SHP77 treated with DMSO at 0.1 percent for 48 hours (cell line): ENCODE measurements around the gene TYROBP.
A peak's percentile ranks its signal among the peaks of the same experiment; 100 is the strongest.
"Not testable (repeated sequence)": the region's sequence is repeated elsewhere in the genome, so short reads cannot be mapped to it uniquely, and the experiment has no call there.

Source experiments
- DNase-seq: peaks from one replicate; lab custom pipeline; 2025; lab: John Stamatoyannopoulos, UW

The TYROBP gene

GRCh38 chr19:35931874-35932202, 23.7 kb upstream of the TYROBP start:
- no peak for DNase-seq

GRCh38 chr19:35931161-35931873, 23.2 kb upstream of the TYROBP start:
- peak; percentile 93 for DNase-seq

- DNase-seq, result no peak
Observed at GRCh38 chr19:35929876-35930275, 21.8 kb upstream of the TYROBP start.

DNA sequence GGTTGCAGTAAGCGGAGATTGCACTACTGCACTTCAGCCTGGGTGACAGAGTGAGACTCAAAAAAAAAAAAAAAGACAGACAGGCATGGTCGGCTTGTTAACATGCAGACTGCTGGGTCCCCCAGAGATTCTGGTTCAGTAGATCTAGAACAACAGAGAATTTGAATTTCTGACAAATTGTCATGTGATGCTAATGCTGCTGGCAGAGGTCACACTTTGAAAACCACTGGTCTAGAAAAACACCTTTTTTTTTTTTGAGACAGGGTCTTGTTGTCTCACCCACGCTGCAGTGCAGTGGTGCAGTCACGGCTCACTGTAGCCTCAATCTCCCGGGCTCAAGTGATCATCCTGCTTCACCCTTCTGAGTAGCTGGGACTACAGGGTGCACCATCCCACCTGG, 20.4 kb upstream of the TYROBP start:
- DNase-seq, result no peak

DNA sequence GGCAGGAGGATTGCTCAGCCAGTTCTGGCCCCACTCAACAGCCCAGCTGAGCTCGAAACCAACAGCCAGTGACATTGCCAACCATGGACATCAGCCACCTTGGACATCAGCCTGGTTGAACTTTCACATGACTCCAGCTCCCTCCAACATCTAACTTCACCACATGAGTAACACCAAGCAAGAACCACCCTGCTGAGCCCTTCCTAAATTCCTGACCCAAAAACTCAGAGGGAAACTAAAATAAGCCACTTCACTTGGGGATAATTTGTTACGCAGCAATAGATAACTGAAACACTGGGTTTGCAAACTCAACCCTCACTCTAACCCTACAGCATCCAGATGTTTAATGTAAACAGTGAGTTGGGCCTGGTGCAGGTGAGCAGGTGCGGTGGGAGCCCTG, 17.4 kb upstream of the TYROBP start:
- DNase-seq, result no peak

GRCh38 chr19:35921012-35921411, 12.9 kb upstream of the TYROBP start:
- no peak for DNase-seq

DNA sequence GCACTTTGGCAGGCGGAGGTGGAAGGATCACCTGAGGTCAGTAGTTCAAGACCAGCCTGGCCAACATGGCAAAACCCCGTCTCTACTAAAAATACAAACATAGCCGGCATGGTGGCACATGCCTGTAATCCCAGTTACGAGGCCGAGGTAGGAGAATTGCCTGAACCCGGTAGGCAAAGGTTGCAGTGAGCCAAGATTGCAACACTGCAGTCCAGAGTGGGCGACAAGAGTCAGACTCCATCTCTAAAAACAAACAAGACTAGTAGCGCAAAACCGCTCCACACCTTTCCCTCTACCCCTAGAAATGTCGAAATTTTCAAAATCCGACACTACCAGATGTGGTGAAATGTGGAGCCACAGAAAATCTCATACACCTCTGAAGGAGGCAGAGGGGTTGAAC, 11.2 kb upstream of the TYROBP start:
- DNase-seq, result no peak

DNA sequence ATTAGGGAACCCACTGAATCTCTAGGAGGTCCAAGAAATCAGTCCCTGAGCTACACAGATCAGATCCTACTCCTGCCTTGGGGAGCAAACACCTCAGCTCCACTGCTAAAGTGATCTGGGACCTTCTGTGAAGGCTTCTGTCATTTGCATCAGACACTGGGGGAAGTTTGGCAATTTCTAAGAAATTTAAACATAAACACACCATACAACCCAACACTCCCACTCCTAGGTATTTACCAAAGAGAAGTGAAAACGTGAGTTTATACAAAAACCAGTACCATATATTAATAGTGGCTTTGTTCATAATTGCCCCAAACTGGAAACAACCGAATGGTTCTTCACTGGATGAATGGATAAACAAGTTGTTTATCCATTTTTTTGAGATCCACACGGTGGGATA, 7.3 kb upstream of the TYROBP start:
- no peak for DNase-seq

GRCh38 chr19:35913589-35913988, 5.5 kb upstream of the TYROBP start:
- DNase-seq, result no peak

- no peak for DNase-seq
Observed at GRCh38 chr19:35911790-35912189, 3.7 kb upstream of the TYROBP start.

DNA sequence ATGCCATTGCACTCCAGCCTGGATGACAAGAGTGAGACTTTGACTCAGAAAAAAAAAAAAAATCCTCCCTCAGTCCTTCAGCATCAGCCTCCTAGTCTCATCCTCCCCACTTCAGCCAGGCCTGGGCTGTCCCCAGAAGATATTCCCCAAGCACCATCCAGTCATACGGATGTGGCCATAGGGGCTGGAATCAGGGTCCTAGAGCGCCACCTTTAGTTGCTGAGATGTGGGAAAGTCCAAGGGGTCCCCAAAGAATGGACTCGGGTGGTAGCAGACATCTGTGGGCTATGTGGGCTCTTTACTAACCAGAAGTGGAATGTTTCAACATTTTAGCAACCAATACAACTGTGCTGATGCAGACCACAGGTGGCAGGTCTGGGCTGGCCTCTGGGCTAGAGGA, 3.1 kb upstream of the TYROBP start:
- DNase-seq, result no peak

GRCh38 chr19:35910355-35910754, 2.3 kb upstream of the TYROBP start:
- not testable (repeated sequence) for DNase-seq

- no peak for DNase-seq
Observed at GRCh38 chr19:35909684-35910035, 1.6 kb upstream of the TYROBP start.

GRCh38 chr19:35908973-35909683, 1.0 kb upstream of the TYROBP start:
- DNase-seq, result no peak

GRCh38 chr19:35907377-35907745, 734 bp downstream of the TYROBP start:
- DNase-seq, result no peak

DNA sequence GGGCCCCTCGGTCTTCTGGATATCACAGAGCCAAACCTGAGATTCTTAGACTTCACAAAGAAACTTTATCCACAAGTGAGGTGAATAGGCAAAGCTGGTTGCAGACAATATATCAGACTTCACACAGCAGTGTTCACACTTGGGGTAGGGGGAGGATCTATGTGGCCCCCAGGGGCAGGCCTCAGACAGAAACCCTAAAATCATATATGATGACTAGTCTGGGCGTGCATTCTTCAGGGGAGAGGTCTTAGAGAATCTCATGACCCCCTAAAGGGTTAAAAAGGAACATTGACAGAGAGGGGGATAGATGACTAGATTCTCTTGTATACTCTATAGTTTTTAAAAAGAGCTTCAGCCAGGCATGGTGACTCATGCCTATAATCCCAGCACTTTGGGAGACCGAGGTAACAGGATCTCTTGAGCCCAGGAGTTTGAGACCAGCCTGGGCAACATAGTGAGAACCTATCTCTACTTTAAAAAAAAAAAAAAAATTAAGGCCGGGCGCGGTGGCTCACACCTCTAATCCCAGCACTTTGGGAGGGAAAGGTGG, 2.8 kb downstream of the TYROBP start:
- no peak for DNase-seq

- no peak for DNase-seq
Observed at GRCh38 chr19:35904311-35905068, 3.6 kb downstream of the TYROBP start.

DNA sequence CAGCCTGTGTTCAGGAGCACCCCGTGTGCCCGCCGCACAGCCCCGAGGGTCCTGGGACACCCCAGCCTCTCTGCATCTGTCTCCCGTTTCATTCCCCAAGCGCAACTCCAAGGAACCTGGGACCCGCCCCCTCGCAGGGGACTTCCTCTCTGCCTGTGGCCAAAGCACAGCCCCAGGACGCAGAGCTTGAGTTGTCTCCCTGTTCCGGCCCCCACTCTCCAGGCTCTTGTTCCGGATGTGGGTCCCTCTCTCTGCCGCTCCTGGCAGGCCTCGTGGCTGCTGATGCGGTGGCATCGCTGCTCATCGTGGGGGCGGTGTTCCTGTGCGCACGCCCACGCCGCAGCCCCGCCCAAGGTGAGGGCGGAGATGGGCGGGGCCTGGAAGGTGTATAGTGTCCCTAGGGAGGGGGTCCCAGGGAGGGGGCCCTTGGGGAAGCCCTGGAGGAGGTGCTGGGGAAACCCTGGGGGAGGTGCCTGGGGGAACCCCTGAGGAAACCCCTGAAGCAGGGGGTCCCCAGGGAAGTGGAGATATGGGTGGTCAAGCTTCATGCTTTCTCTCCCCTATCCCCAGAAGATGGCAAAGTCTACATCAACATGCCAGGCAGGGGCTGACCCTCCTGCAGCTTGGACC, 4.4 kb downstream of the TYROBP start:
- DNase-seq, result peak; percentile 48

- no peak for DNase-seq
Observed at GRCh38 chr19:35902870-35903475, 5.1 kb downstream of the TYROBP start.

- DNase-seq, result no peak
Observed at GRCh38 chr19:35901854-35902661, 6.0 kb downstream of the TYROBP start, which contains the start of gene HCST. HCST (plus strand) TSS chr19:35902529; CDS start chr19:35902594, 65 bp downstream.

DNA sequence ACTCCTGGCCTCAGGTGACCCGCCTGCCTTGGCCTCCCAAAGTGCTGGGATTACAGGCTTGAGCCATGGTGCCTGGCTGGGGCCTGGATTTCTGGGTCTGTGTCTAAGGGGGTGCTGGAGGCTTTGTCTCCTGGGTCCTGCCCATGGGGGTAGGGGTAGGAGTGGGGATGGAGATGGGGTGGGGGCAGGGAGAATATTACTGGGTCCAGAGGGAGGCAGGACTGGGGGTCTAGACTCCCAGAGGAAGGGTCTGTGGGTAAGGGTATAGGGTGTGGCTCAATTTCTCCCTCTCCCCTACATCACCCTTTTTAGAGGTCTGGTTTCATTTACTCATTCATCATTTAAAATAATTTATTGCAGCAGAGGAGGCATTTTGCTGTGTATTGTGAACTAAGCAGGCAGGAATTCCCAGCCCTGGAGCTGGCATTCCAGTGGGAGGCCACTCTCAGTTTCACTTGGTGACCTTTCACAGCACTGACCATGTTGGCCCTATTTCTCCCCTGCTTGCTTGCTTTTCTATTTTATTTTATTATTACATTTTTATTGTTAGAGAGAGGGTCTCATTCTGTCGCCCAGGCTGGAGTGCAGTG, 6.9 kb downstream of the TYROBP start:
- no peak for DNase-seq
